PC-3 (cell line): Measurements from ENCODE around the gene NEU1. TPM values are rescaled to one million over a fixed set of nuclear protein-coding genes. Genes with fewer than 3 reads are reported as not detected.

Source experiments
- ATAC-seq: fragments of 200-7000 bp; cut with Tn5 transposase; 2 replicates; pipeline ENCODE4 v1.9.1; 2020; ENCODE audit warnings: mild to moderate bottlenecking, moderate library complexity
- BruUV-seq: library from RNA; stranded (reverse); fragments of 400-500 nt; replicated peaks from 2 replicates; lab custom pipeline; 2021; lab: Mats Ljungman, UMichigan
- CTCF ChIA-PET: fragments of 300-600 bp; sonication (Branson Sonifier 250); formaldehyde crosslinking; loops from one replicate; lab custom pipeline; 2022; ENCODE audit warnings: antibody characterized with exemption; lab: Charles Lee
- POLR2A ChIA-PET: fragments of 300-600 bp; sonication (Branson Sonifier 250); formaldehyde crosslinking; loops from one replicate; lab custom pipeline; 2022; ENCODE audit warnings: antibody characterized with exemption; ENCODE audit not compliant: unreplicated experiment; lab: Charles Lee
- DNase-seq: peaks from one replicate; pipeline ENCODE4 v3.0.0-alpha.2; 2015
- H2AFZ ChIP-seq: fragments of 300-600 bp; sonication (generic); 2 replicates; pipeline ENCODE4 v1.6.0; 2016; ENCODE audit warnings: antibody characterized with exemption, low read length
- H3F3A ChIP-seq: fragments of 300-600 bp; sonication (generic); one replicate; pipeline ENCODE4 v1.6.0; 2017; ENCODE audit warnings: antibody characterized with exemption, low read length, control low read depth, mild to moderate bottlenecking; ENCODE audit not compliant: unreplicated experiment
- H3K27ac ChIP-seq: fragments of 300-600 bp; sonication (generic); 2 replicates; pipeline ENCODE4 v1.5.1; 2016; ENCODE audit warnings: mild to moderate bottlenecking, low read length
- H3K27me3 ChIP-seq: fragments of 300-600 bp; sonication (generic); 2 replicates; pipeline ENCODE4 v1.6.1; 2016; ENCODE audit warnings: low read length, mixed read lengths
- H3K36me3 ChIP-seq: fragments of 300-600 bp; sonication (generic); 2 replicates; pipeline ENCODE4 v1.6.1; 2016; ENCODE audit warnings: low read depth, mixed run types, low read length, mixed read lengths
- H3K4me1 ChIP-seq: fragments of 300-600 bp; sonication (generic); 2 replicates; pipeline ENCODE4 v1.5.1; 2016; ENCODE audit warnings: low read length; ENCODE audit not compliant: insufficient read depth
- H3K4me2 ChIP-seq: fragments of 300-600 bp; sonication (generic); 2 replicates; pipeline ENCODE4 v1.6.0; 2016; ENCODE audit warnings: low read length
- H3K4me3 ChIP-seq: fragments of 300-600 bp; sonication (generic); 2 replicates; pipeline ENCODE4 v1.5.1; 2016; ENCODE audit warnings: mild to moderate bottlenecking, low read length, mixed read lengths
- H3K79me2 ChIP-seq: fragments of 300-600 bp; sonication (generic); 2 replicates; pipeline ENCODE4 v1.6.1; 2017; ENCODE audit warnings: low read length, mixed read lengths
- H3K9ac ChIP-seq: fragments of 300-600 bp; sonication (generic); 2 replicates; pipeline ENCODE4 v1.6.0; 2016; ENCODE audit warnings: mild to moderate bottlenecking, low read length
- H3K9me2 ChIP-seq: fragments of 300-600 bp; sonication (generic); replicated peaks from 2 replicates; pipeline ENCODE4 v1.6.1; 2016; ENCODE audit warnings: mixed run types, low read length, mixed read lengths
- H3K9me3 ChIP-seq: fragments of 300-600 bp; sonication (generic); 2 replicates; pipeline ENCODE4 v1.6.1; 2016; ENCODE audit warnings: low read length, mixed read lengths
- H4K20me1 ChIP-seq: fragments of 300-600 bp; sonication (generic); 2 replicates; pipeline ENCODE4 v1.6.1; 2016; ENCODE audit warnings: low read length, mixed read lengths
- EZH2 ChIP-seq: fragments of 300-600 bp; sonication (generic); IDR thresholded peaks from one replicate; pipeline ENCODE4 v1.6.1; 2017; ENCODE audit warnings: antibody characterized with exemption, mild to moderate bottlenecking, low read length; ENCODE audit not compliant: unreplicated experiment
- EZH2phosphoT487 ChIP-seq: fragments of 300-600 bp; sonication (generic); IDR thresholded peaks from 2 replicates; pipeline ENCODE4 v1.6.1; 2018; ENCODE audit warnings: mild to moderate bottlenecking, antibody characterized with exemption, low read length, borderline replicate concordance
- intact Hi-C: fragments of 100-400 bp; cut with micrococcal nuclease; formaldehyde crosslinking; loops from 2 replicates; pipeline ENCODE4 v1.9.0; 2023
- total RNA-seq: library from RNA; depleted of rRNA; stranded (reverse); fragments of >200 nt; gene quantifications from 2 replicates; pipeline ENCODE4 v1.2.3, GENCODE V29; 2014
- TF ChIP-seq, protein P1 (sequence below): fragments of 300-600 bp; sonication (generic); conservative IDR thresholded peaks from 2 replicates; pipeline ENCODE4 v1.5.1; 2017; ENCODE audit warnings: antibody characterized with exemption, low read depth, mild to moderate bottlenecking, low read length

Gene NEU1
- total RNA-seq, 1 experiment from 2014 or later, result 31.7 TPM

DNA sequence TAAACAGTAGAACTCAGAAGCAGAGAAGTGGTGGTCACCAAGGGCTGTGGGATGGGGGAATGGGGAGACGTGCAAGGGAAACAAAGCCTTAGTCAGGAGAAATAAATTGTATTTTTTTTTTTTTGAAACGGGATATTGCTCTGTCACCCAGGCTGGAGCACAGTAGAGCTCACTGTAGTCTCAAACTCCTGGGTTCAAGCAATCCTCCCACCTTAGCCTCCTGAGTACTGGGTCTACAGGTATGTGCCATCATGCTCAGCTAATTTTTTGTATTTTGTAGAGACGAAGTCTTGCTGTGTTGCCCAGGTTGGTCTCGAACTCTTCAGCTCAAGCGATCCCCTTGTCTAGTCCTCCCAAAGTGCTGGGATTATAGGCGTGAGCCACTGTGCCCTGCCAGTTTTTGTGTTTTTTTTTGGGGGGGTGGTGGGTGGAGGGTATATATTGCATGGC is 31.7 kb downstream of the NEU1 start:
- no TSS peak for BruUV-seq
- Histone ChIP-seq H3K9me3 (no peaks in the 10 kb centered on the region), H3K9ac (peak overlapping the region; percentile 62), H3K27me3 (no peaks in the 10 kb centered on the region), H3K36me3 (peaks cover 1% of the 10 kb centered on the region; the same call in 1 of the 2 replicates), H3F3A (no peaks in the 10 kb centered on the region), H3K4me2 (peak overlapping the region; percentile 90), H4K20me1 (peaks cover 22% of the 10 kb centered on the region), H2AFZ (no peak overlapping the region), H3K4me1 (peaks cover 18% of the 10 kb centered on the region), H3K79me2 (peaks cover 66% of the 10 kb centered on the region), H3K27ac (no peak overlapping the region), H3K9me2 (no peaks in the 10 kb centered on the region), H3K4me3 (peak overlapping the region; percentile 98)
- DNase-seq (no peak), ATAC-seq (no peak)
- intact Hi-C loops, result loop anchor here (1.0 to 10.0 kb wide), 5 partner anchors 36 to 146 kb away; partner anchors contain the start of genes CLIC1, LY6G5C and VARS1
- CTCF ChIA-PET, result interaction anchor here (0.5 to 1.9 kb wide), 3 partner anchors 25 to 93 kb away, joined by 3 to 8 read pairs (median 4); no protein-coding TSS in a partner anchor
- no peak for TF ChIP-seq EZH2phosphoT487
- TF ChIP-seq, protein P1, sequence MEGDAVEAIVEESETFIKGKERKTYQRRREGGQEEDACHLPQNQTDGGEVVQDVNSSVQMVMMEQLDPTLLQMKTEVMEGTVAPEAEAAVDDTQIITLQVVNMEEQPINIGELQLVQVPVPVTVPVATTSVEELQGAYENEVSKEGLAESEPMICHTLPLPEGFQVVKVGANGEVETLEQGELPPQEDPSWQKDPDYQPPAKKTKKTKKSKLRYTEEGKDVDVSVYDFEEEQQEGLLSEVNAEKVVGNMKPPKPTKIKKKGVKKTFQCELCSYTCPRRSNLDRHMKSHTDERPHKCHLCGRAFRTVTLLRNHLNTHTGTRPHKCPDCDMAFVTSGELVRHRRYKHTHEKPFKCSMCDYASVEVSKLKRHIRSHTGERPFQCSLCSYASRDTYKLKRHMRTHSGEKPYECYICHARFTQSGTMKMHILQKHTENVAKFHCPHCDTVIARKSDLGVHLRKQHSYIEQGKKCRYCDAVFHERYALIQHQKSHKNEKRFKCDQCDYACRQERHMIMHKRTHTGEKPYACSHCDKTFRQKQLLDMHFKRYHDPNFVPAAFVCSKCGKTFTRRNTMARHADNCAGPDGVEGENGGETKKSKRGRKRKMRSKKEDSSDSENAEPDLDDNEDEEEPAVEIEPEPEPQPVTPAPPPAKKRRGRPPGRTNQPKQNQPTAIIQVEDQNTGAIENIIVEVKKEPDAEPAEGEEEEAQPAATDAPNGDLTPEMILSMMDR, result no peak
- TF ChIP-seq EZH2, result no peak
- POLR2A ChIA-PET, result interaction anchor here (0.5 to 0.7 kb wide), 4 partner anchors 16 to 178 kb away, joined by 4 to 17 read pairs (median 6); partner anchors contain the start of genes BAG6, HSPA1L, NEU1 and VARS1

DNA sequence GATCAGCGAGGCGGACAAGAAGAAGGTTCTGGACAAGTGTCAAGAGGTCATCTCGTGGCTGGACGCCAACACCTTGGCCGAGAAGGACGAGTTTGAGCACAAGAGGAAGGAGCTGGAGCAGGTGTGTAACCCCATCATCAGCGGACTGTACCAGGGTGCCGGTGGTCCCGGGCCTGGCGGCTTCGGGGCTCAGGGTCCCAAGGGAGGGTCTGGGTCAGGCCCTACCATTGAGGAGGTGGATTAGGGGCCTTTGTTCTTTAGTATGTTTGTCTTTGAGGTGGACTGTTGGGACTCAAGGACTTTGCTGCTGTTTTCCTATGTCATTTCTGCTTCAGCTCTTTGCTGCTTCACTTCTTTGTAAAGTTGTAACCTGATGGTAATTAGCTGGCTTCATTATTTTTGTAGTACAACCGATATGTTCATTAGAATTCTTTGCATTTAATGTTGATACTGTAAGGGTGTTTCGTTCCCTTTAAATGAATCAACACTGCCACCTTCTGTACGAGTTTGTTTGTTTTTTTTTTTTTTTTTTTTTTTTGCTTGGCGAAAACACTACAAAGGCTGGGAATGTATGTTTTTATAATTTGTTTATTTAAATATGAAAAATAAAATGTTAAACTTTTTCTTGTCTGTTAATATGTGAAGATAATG is 32.9 kb downstream of the NEU1 start:
- peaks cover 60% of the 10 kb centered on the region for H3K79me2 ChIP-seq
- H3K36me3 ChIP-seq, result no peaks in the 10 kb centered on the region
- no peak overlapping the region for H3K27ac ChIP-seq
- peak; percentile 65 for DNase-seq
- TF ChIP-seq, protein P1, result peak; percentile 59
- TF ChIP-seq EZH2 (no peak), EZH2phosphoT487 (no peak)
- no peaks in the 10 kb centered on the region for H3K9me2 ChIP-seq
- H3K27me3 ChIP-seq, result no peaks in the 10 kb centered on the region
- intact Hi-C loops, result loop anchor here (1.0 to 10.0 kb wide), 5 partner anchors 35 to 145 kb away; partner anchors contain the start of genes CLIC1, LY6G5C and VARS1
- ChIA-PET POLR2A (interaction anchor here (0.5 to 1.0 kb wide), 3 partner anchors 15 to 284 kb away, joined by 3 to 8 read pairs (median 3); partner anchors contain the start of genes HSPA1A, HSPA1L and LSM2), CTCF (interaction anchor here (0.6 to 1.9 kb wide), 8 partner anchors 15 to 139 kb away, joined by 3 to 8 read pairs (median 4); partner anchors contain the start of genes HSPA1A and HSPA1L)
- ATAC-seq, result no peak
- peaks cover 29% of the 10 kb centered on the region for H3K4me1 ChIP-seq
- peak overlapping the region; percentile 90 for H3K4me2 ChIP-seq
- H3K9ac ChIP-seq, result peak overlapping the region; percentile 62
- peak overlapping the region; percentile 98 for H3K4me3 ChIP-seq
- no peak overlapping the region for H2AFZ ChIP-seq
- peaks cover 6% of the 10 kb centered on the region for H3F3A ChIP-seq
- H3K9me3 ChIP-seq, result no peaks in the 10 kb centered on the region
- BruUV-seq, result no TSS peak
- peaks cover 21% of the 10 kb centered on the region for H4K20me1 ChIP-seq
